Retina (tissue), 1 donor: ENCODE measurements around the gene ARHGAP28.
"Not testable (repeated sequence)": the region's sequence is repeated elsewhere in the genome, so short reads cannot be mapped to it uniquely, and the experiment has no call there.

Experiments used
- DNase-seq: peaks from one replicate; pipeline ENCODE4 v3.0.0-alpha.2; 2016

ARHGAP28 gene

DNA sequence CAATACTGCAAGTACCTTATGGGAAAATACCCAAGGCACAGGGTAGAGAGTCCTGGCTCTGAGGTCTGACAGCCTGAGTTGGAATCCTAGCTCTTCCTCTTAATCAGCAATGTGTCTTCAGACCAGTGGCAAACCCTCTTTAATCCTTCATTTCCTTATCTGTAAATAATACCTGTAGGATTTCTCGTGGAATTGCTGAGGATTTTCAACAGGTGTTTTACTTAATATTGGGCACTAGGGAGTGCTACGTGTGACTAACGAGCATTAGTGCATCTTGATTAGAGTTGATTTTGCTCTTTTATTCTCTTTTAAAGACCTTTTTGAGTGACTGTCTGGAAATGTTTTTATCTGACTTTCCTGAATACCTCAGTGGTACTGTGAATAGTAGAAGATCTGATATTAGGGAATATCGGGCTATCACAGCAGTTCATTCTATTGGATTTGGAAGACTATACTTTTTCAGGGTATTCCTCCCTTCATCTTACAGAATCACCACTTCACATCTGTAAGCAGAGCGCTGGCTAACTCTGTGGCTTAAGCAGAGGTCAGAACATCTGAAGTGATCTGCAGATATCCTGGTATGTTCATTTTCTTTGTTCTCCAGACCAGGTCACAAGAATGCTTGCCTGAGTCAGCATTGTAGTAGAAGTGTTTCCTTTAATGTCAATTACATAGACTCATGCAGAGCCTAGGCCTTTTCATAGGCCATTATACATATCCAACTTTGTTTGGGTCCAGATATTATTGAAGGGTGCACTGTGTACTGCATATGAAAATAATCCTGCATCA lies 49.1 kb downstream of the ARHGAP28 start:
- no peak for DNase-seq

DNA sequence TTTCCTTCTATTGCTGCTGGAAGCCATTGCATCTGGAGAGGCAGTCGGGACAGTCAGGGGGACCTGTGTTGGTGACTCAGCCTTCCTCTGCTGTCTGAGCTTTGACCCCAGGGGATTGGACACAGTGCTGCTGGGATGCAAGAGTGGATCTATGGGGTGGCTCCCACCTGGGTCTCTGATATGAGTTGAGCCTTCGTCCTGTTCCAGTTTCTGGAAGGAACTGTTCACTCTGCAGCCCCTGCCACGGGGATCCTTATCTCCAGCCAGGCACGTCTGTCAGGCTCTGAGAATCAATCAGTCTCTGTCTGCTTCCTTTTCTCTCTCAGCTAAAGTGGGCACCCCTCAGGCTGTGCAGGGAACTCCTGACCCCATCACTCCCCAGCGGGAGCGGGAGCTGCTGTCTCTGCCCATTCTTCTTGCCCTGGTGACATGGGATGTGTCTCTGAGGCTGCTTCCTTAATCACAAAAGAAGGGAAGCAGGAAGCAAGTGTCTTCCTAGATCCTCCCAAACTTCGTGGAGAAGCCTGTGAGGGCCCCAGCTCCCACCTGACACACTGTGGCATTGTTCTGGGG lies 51.7 kb downstream of the ARHGAP28 start:
- peak; percentile 73 for DNase-seq

DNA sequence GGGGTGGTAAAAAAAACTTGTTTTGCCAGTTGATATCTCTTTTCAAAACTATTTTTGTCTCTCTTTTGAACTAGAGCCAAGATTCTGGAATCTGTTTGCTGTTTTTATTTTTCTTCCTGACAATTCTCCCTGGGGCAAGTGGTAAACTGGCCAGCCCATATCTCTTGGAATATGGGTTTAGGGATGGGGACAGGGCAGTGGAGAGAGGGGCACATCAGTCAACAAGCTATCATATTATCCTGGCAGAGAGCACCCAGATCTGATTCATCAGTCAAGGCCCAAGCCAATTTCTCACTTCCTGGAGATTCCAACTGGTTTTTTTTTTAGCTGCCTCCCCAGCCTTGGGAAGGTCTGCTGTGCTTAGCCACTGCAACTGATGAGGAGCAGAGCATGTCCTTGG lies 52.3 kb downstream of the ARHGAP28 start:
- no peak for DNase-seq

DNA sequence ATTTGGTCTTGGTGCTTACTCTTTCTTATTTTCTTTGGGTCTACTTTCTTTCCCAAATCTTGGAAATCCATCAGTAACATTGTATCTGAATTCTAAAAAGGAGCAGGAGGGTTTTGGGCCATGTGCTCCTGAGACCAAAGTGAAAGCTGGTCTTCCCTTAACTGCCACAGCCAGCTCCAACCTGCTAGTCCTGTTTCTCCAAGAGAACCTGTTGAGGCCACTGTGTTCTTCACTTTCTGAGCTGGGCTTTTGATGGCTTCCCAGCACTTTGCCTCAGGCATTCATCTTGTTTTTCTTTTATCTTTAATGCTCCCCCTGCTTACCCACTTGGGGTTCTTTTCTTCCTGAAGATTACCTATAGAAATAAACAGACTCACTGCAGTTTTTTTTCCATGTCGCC lies 53.3 kb downstream of the ARHGAP28 start:
- no peak for DNase-seq

DNA sequence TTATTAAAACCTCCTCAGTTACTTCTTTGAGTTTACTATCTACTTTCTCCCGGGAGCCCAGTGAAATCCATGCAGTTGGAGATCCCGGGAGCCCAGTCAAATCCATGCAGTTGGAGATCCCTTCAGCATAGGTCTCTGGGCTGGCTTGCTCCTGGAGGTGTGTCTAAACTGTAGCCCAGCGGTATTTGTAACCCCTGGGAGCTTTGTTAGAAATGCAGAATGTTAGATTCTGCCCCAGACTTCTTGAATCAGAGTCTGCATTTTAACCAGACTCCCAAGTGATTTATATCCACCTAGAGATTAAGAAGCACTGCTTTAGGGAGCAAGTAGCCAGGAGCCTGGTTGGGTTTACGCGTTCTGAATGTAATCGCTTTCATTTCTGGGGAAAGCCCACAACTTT lies 54.5 kb downstream of the ARHGAP28 start:
- no peak for DNase-seq

DNA sequence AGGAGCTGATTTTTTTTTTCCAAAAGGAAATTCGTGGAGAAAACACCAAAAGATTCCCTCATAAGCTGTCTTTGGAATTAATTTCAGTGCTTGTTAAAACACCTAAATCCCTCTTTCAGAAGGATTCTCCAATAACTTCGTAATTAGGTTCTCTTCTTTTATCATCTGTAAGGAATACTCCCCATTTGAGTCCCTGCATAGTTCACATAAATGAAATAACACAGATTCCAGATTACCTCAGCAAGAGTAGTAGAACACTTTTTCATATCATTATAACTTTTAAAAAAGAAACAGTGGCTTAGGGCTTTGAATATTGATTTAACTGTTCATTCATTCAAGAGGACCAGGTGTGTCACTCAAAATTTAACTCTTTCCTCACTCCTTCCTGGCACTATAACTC lies 55.5 kb downstream of the ARHGAP28 start:
- no peak for DNase-seq

DNA sequence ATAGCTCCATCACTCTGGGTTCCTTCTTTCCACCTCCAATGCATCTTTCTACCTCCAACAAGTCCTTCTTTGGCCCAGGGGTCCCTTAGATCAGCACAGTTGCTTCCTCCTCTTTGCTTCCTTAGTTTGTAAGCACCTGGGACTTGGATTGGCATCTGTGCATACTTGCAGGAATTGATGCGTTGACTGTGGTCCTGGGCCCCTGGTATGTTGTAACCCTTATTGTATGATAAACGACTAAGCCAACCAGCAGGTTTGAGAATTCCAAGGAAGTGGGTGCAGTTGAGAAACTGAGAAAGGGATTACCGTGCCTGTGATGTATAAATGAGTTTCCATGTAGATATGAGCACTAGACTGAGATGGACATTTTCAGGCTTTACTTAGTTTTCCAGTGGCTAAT lies 55.9 kb downstream of the ARHGAP28 start:
- no peak for DNase-seq

DNA sequence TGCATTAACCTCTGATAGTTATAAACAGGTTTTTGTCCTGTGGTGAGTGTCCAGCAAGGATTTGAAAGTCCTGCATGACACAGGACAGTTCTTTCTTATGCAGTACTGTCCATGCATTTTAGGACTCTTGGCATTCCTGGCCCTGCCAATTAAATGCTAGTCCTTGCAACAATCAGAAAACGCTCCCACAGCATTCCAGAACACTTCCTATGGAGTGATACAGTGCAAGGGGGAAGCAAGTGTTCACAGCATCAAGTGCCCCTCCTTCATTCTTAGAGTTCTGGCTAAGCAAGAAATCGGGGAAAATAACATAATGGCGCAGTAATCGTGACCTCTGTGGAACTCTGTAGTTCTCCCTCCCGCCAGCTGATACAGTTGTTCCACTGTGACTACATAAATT lies 62.9 kb downstream of the ARHGAP28 start:
- DNase-seq = no peak

DNA sequence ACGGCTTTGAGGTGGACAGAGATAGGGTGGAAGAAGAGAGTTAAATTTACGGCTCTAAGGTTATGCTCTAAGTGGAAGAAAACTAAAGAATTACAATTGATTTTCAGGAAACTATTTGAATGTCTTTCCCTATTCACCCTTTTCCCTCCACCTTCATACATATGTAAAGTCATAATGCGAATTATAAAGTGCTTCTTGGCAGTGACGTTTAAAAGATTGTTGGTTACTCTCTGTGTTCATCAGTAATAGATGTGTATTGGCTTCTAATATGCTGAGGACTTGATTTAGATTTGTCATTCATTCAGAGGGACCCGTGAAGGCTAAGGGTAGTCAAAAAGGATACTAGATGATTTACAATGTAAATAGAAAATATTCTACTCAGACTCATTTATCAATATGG lies 63.9 kb downstream of the ARHGAP28 start:
- no peak for DNase-seq

DNA sequence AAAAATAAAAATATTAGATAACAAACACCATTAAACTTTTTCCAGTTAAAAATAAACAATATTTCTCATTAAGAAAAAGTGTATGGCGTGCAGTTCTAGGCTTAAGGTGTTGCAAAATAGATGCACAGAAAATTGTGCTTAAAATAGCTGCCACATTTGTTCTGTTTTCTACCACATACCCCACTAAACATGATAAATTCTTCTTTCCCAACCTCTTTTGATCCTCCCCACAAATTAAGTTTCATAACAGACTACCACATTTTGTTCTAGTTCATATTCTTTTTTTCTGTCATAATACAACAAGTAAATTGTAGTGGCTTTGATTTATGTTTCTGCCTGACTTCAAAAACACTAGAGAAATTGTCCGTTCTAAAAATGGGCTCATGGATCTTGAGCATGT lies 64.5 kb downstream of the ARHGAP28 start:
- DNase-seq = no peak

DNA sequence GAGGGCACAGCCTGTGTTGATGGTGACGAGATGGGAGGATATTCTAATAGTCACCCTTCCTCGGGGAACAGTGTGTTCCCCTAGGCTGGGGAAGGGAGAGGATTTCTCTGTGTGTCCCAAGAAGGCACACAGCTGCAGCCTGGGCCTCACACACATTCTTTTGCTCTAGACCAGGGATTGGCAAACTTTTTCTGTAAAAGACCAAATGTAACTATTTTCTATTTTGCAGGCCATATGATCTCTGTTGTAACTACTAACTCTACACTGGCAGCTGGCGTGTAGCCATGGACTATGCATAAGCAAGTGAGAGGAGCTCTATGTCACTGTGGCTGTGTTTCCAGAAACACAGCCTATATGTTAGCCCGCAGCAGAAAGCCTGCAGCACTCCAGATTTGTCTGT lies 65.8 kb downstream of the ARHGAP28 start:
- DNase-seq = no peak

DNA sequence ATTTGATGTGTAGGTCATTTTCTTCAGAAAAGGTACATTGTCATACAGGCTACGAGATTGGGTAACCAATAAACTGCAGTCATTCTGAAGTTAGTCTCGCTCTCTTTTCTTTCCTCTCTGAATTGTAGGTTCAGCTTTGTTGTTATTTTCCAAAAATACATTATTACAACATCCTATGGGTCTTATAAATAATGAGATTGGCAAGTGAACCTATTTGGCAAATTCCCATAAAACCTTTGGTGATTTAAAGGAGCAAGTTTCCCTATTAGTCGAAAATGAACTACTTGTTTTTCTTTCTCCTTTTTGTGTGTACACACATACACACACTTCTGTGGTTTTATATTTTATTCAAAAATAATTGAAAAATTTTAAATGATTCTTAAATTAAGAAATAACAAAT lies 67.0 kb downstream of the ARHGAP28 start:
- DNase-seq = no peak

DNA sequence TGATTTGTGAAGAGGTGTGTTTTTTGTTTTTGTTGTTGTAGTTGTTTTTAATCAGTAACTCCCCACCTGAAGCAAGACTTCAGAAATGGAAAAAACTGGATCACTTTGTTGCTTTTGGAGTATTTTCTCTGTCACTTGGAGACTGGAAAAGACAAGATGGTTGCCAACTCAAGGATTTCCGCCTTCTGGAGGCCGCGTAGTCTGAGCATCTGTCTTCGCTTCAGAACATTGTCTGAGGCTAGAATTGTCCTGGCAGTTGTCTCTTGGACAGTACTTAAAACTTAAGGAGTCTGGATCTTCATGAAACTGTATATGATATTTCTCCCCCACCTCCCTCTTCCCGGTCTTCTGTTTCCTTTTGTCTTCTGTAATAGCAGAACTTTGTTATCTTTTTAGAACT lies 67.7 kb downstream of the ARHGAP28 start:
- DNase-seq = no peak

DNA sequence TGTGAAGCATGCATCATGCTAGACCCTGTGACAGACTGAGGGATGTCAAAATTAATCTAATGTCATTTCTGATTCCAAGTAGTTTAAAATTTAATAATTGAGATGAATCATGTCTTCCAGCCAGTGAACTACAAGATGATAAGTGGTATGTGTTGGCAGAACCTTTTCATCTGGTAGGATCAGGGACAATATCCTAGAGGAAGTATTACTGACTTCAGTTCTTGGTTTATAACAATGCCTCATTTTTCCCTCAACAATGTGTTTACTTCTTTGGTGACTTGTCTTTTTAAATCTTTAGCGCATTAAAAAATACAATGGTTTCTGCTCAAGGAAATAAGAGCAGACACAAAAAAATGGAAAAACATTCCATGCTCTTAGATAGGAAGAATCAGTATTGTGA lies 69.4 kb downstream of the ARHGAP28 start:
- no peak for DNase-seq

DNA sequence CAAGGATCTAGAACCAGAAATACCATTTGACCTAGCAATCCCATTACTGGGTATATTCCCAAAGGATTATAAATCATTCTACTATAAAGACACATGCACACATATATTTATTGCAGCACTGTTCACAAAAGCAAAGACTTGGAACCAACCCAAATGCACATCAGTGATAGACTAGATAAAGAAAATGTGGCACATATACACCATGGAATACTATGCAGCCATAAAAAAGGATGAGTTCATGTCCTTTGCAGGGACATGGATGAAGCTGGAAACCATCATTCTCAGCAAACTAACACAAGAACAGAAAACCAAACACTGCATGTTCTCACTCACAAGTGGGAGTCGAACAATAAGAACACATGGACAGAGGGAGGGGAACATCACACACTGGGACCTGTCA lies 70.8 kb downstream of the ARHGAP28 start:
- not testable (repeated sequence) for DNase-seq

DNA sequence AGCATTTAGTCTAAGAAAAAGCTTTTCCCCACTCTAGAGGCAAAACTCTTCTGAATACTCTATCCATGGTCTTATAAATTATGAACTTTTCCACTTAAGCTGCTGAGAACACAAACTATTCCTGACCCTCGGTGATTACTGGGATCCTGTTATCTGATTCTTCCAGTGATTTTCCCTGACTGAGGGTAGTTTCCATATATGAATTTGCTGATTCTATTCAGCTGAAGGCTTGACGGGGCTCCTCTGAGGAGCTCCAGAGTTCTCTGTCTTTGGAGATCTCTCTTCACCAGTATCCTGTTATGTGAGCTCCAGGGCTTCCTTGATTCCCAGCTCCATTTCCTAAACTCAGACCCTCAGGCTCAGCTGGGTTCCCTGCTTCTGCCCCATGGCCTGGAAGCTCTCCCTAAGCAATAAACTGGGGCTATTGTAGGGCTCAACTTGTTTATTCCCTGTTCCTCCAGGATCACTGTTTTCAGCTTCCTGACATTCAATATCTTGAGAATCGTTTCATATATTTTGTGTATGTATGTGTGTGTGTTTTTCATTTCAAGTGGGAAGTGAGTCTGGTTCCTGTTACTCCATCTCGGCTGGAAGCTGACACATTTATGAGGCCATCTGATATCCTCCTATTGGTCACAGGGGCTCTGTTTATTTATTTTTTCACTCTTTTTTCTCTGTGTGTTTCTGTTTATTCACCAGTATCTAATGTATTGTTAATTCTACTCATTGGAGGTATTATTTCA lies 78.2 kb downstream of the ARHGAP28 start:
- DNase-seq = no peak

DNA sequence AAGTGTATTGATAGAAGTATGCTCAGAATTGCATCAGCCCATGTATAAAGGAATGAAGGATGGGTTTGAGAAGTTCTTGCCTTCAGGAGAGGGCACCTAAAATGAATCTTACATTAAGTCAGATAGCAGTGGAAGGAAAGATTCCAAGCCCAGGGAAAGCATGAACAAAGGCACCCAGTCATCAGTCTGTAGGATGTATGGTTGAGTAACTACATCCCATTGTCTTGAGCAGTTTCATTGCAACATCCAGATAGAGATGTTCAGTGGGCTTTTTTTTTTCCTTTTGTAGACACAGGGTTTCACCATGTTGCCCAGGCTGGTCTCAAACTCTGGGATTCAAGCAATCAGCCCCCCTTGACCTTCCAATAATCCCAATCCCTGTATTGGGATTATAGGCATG lies 80.7 kb downstream of the ARHGAP28 start:
- no peak for DNase-seq

DNA sequence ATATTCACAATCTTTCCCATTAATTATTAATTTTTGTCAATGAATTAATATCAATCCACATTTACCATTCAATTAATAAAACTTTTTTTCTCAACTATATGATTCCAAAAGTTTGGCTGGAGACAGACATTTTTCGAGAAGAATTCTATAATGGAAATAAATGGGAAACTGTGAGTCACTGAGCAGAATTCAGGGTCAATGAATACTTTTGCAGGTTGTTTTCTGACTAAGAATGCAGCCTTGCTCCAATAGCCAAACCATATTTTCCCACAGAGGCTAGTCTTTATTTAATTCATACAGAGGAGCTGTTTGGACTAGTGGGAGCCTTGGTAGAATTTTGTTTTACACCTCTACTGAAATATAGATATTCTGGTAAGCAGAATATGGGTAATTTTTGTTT lies 82.3 kb downstream of the ARHGAP28 start:
- no peak for DNase-seq

DNA sequence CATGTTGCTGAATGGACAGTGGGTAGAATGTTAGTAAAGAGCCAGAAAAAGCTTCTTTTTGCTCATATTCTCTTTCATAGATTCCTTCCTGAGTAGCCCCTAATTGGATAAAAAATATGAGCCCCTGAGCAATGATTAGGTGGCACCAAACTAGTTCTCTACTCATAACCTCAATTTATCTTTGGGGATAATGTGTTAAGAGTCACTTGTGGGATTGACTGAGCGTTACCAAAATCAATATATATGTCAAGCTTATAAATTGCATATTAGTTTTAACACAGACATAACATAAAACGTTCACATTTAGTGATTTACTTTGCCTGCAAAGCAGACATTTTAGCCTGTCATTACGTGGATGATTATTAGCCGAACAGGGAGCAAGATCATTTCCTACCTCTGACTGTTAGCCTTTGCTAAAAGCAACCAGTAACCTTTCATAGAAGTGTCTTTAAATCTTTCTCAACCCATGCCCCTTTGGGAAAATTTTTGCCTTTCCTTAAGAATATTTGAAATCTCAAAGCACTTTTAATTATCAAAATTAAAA lies 85.4 kb downstream of the ARHGAP28 start:
- DNase-seq = no peak

DNA sequence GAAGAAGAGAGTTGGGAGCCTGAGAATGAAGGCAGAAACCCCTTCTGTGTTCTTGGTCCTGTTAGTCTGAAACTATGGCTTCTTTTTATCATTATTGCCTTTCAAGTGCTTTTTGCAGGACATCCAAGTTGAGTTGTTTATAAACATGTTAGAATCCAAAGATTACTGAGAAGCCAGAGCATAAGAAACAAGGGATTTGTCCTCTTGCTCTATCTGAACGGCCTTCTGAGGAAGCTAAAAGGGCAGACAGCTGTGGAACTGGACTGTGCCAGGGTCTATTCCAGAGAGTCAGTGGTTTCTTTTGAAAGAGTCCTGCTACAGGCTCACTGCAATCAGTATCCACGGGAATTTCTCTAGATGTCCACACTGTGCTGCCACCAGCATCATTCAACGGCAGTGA lies 86.6 kb downstream of the ARHGAP28 start:
- DNase-seq = no peak

DNA sequence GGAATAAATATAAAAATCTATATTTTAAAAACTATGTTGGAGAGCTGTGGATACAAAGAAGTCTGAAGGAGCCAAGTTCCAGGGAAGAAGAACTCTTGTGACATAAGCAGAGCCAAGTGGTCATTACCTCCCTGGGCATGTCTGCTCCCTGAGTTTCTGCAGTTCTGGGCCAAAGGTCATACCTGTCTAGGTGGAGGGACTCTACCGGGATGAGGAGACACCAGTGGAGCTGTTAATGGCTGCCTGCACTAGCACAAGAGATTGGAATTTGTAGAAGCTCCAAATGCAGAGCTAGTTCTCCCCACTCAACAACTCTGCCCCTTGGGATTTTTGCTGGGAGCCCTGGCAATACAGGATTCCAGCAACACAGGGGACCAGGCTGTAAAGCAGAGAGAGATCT lies 89.8 kb downstream of the ARHGAP28 start:
- DNase-seq = no peak

DNA sequence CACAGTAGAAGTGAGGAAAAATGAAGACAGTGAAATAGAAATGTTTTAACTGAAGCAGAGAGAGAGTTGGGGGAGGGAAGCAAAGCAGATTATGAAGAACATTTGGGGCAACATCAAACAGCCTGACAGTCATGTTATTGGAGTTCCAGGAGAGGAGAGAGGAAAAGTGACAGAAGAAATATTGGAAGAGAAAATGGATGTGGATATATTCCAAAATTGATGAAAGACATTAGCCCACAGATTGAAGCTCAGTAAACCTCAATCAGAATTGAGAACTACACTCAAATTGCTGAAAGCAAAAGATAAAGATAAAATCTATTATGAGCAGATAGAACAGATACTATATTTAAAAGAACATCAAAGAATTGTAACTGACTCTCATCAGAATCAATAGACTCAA lies 90.8 kb downstream of the ARHGAP28 start:
- DNase-seq = no peak

DNA sequence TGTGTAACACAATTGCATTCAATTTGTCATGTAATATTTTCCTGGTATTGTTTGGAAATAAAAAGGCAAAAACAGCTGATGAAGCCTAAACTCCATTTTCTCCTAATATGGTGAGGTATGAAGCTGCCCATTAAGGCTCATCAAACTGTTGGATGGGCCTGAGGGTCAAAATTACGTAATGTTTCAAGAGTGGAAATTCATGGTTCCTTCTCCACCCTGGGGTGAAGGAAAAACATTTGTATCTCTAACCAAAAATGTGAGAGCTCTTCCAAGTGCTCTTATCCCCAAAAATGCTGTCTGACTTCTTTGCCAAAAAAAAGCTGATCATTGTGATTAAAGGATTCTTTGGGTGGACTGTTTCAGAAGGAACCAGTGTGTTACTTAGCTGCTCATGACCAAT lies 91.8 kb downstream of the ARHGAP28 start:
- DNase-seq = no peak

DNA sequence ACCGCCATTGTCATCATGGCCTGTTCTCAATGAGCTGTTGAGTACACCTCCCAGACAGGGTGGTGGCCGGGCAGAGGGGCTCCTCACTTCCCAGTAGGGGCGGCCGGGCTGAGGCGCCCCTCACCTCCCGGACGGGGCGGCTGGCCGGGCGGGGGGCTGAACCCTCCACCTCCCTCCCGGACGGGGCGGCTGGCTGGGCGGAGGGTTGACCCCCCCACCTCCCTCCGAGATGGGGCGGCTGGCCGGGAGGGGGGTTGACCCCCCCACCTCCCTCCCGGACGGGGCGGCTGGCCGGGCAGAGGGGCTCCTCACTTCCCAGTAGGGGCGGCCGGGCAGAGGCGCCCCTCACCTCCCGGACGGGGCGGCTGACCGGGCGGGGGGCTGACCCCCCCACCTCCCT lies 97.6 kb downstream of the ARHGAP28 start:
- not testable (repeated sequence) for DNase-seq
